GM10847 (cell line): Measurements from ENCODE around the gene SEPTIN1.

Source experiments
- POLR2A ChIP-seq: IDR thresholded peaks from 2 replicates; pipeline ENCODE4 v1.6.1; 2011; ENCODE audit not compliant: insufficient read length; ENCODE audit errors: extremely low read depth

The SEPTIN1 gene

DNA sequence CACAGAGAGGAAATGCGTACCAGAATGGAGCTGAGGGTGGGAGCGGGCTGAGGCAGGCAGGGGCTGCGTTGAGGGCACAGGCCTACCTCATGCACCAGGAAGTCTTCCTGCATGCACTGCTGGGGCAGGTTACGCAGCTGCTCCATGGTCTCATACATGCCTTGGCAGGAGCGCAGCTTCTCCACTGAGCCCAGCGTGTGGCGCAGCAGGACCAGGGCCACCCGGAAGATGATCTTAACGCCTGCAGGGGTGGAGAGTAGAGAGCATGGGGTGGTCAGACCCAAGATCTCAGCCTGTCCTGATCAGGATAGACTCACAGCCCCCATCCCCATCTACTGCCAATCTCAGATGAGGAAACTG, 23.8 kb downstream of the SEPTIN1 start:
- no peak for TF ChIP-seq POLR2A

DNA sequence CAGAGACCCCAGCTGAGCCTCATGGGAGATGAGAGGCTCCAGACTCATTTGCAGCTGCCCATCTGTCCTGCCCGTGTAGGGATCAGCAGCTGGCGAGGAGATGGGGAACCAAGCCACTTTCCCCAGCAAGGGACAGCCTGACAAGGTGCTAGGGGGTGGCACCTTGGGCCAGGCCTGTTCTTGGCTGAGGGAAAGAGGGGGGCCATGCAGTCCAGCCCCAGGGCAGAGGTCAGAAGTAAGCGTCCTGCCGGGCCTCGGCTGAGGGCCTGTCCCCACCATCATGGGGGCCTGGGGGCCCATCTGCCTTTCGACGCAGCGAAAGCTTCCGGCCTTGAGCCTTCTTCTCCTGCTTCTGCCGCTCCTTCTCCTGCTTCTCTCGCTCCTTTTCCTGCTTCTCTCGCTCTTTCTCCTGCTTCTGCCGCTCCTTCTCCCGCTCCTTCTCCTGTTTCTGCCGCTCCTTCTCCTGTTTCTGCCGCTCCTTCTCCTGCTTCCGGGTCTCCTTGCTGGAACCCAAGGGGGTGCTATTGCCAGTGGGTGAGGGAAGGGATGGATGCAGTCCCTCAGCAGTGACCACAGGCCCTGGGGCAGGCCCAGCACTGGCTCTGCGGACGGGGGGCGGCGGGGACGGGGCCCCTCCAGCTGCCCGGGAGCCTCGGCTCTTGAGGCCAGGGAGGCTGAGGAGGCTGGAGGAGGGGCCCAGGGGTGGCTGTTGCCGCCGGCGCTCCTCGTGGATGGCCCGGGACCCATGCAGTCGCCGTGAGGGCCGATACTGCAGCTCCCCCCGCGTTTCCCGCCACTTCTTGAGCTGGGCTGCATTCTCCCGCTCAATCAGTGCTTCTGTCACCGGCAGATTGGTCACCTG, 24.4 kb downstream of the SEPTIN1 start:
- TF ChIP-seq POLR2A = no peak

DNA sequence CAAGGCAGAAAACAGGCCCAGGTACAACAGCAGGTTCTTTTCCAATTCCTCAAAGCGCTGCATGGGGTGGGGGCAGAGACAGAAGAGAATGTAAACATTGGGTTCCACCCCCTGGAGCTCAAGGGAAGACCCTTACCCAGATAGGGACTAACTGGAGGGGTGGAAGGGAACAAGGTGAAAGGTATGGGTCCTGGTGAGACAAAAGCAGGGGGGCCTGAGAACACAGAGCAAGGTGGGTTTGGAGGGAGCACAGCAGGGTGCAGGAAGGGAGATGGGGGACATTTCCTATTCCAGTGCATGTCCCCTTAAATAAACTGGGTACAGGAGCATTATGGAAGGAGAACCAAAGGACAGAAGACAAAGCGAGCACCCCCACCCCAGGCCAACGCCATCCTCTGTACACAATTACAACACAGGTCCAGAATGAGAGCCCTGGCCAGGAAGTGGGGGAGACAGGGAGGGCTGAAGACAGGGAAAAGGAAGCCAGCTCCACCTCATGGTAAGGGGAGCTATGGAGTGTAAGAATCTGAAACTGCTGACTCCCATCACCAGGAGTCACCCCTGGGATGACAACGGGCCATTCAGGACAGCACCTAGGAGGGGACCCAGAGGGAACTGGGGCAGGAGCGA, 25.2 kb downstream of the SEPTIN1 start:
- no peak for TF ChIP-seq POLR2A

DNA sequence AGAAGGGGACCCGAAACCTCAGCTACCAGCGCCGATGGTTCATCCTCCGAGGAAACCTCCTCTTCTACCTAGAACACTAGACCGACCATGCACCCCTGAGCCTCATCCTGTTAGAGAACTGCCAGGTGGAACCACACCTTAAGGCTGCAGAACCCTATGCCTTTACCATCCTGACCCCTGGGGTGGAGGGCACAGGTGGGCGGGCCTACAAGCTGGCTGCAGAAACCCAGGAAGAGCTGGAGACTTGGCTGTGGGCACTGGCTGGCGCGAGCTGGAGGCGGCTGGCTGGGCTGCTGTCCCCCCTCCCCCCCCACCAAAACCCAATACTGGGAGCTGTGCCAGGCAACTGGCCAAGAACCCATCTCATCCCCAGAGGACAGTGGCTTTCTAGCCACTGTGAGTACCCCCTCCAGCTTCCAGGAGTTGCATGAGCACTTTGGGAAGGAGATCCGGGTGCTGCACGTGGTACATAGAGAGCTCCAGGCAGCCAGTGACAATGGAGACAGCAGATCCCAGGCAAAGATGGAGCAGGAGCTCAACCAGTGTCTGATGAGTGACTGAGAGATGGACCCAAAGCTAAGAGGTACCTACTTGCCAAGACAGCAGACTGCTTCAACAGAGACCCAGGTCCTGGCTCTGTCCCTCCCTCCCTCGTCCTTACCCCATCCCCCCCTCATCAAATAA, 25.8 kb downstream of the SEPTIN1 start:
- no peak for TF ChIP-seq POLR2A

DNA sequence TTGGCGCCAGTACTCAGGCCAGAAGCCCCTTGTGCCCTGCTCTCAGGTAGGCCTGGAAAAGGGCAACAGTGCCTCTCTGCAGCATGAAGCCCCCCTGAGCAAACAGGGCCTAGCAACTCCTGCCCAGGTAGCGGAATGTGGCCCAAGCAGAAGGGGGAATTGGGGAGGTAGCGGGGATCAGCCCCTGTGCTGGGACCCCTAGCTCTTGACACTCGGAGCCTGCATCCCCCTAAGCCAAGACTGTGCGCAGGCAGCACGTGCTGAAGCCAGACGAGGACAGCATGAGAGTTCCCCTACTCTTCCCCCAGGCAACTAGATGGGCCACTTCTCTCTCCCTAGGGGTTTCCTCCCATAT, 26.4 kb downstream of the SEPTIN1 start:
- TF ChIP-seq POLR2A = no peak

DNA sequence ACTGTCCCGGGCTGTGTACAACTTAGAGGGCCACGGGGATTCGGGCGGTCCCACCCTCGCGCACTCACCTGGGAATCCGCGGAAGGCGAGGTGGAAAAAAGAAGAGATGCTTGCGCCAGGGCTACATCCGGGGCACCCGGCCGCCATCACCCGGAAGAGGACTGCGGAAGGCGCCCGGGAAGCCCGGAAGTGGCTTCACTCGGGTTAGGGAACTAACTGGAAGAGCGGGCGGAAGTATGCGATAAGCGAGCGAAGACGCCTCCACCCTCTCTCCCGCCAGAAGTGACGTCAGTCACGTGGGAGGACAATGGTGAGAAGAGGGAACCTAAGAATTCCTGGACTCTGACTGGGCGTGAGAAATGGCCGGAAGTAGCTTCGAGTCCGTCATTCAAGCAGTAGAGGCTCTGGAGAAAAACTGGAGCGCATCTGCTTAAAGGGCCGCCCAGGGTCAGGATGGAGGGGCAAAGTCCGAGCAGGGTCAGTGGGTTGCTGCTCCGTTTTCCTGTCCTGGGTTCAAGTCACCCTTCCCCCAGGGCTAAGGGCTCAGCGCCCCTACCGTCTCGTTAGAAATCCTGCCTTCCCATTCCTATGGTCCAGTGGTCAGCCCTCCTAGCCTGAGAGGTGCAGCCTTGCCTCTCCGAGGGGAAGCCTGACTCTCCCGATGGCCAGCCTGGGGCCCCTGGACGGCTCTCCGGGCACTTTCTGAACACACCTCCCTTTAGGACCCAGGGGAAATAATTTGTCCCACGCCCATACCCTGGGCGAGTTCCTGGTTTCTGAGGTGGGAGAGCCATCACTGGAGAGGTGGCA, 27.0 kb downstream of the SEPTIN1 start, which contains the start of gene CD2BP2:
TSS of gene CD2BP2 (minus strand) at position 165 of the 810 bp plus-strand sequence. CDS start 627 bp downstream, outside the sequence.
- peak; percentile 5 for TF ChIP-seq POLR2A

DNA sequence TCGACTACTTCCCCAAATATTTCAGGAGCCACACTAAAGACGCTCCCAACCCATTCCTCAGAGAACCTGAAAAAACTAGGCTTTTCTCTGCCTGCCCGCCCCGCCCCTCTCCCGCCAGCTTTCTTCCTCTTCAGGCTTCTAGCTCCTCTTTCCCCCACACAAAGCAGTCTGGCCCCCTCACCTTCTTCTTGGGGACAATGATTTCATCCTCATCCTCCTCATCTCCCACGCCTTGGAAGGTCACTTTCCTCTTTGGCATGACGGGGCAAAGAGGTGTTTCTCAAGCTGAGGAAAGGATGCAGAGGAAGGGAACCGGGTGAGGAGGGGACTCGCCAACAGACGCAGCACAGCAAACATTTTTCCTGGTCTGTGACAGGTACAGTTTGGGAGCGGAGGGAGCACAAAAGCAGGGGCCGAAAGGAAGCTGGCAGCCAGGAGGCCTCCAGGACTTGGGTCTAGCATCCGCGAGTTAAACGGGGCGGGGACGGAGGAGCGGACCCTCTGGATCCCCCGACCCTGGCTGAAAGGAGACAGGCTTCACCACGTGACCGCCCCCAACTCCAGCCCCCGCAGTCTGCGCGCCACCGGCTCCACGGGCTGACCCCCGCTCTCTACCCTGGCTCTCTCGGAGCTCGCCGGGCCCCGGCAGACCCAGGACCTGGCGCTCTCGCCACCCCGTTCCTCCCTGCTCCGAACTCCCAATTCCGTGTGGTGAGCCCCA, 27.8 kb downstream of the SEPTIN1 start:
- TF ChIP-seq POLR2A = no peak

DNA sequence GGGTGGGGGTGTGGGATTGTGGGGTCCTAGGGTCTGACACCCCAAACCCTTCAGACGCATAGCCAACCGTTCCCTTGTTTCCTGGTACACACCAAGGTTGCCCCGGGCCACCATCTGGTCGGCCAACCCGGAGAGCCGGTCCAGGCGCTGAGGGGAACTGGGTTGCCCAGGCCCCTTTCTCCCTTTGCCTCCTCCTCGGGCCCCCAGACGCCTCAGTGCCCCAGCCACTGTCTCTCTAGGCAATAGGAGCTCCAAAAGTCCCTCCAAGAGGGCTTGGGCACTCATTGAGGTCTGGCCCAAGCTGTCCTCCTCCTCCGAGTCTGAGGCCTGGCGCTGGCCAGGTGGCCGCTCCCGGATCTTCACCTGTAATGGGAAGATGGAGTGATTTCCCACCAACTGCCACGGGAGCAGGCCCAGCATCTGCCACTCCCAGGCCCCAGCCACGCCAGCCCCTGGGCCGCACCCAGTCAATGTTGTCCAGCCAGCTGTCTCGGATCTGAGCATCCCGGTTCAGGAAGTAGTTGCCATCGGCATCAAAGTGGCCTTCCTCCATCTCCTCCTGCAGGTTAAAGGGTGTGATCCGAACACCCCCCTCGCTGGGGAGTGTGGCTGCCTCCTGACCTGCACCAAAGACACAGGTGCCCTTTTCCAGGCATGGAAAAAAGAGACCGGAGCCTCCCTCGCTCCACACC, 28.8 kb downstream of the SEPTIN1 start:
- TF ChIP-seq POLR2A = no peak

DNA sequence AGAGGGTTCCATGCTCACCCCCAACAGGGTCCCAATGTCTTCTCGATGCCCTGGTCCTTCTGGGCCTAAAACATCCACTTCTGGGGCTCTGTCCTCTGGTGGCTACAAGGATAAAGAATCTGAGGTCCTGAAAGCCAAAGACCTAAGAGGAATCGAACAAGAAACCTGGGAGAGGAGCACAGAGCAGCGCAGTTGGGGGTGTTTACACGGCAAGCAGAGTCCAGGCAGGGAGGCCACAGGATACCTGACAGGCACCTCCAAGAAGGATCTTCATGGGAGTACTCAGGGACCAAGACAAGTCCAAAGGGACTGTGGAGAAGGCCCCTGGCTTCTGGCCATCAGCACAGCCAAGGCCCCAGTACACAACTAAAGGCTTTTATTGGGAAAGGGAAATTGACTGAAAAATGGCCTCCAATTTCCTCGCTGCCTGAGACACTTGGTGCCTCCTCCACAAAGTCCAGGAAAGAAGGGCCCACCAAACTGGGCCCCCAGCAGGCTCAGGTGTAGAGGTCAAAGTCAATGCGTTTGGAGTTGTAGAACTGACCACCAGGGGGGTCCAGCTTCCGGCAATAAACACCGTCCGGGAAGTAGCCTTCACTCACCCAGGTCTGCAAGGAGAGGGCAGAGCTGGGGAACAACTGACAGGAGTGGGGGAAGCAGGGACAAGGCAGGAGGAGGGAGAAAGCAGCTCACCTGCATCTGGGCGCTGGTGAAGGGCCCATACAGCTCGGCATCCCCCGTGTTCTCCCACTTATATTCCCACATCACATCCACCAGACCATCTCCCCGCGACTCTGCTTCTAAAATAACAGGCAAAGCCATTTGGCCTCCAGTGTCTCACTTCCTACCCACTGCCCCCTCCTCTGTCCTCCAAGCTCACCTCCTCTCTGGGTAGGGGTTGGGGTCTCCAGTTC, 29.6 kb downstream of the SEPTIN1 start:
- TF ChIP-seq POLR2A = no peak

DNA sequence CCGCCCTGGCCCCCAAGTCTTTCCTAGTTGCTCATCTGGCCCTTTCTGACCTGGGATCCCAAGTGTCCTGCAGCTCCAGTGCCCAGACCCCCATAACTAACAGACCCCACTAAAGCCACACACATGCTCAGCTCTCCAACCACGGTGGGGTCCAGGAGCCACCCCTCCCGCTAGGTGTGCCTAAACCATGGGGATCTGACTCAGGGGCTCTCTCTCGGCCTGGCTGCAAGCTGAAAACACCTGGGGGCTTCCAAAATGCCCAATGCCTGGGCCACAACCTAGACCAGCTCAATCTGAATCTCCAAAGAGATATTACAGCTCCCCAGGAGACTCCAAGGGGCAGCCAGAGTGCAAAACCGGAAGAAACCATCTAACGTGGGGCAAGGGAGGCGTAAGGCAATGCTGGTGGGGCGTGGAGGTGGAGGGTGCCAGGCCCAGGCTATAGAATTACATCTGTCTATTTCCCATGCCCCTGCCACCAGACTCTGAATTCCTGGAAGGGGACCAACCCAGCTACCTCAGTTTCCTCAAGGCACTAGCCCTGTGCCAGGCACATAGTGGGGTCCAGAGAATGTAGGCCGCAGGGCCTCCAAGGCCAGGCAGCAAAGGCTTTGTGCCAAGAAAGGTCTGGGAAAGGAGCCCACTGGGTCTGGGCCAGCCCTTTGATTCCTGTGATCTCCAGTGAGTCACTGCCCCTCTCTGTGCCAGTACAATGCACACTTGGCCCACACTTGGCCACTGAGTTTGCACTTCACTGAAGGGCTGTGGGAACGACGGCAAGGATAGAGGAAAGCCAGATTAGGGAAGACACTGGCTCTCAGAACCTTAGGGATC, 30.6 kb downstream of the SEPTIN1 start:
- TF ChIP-seq POLR2A = no peak

DNA sequence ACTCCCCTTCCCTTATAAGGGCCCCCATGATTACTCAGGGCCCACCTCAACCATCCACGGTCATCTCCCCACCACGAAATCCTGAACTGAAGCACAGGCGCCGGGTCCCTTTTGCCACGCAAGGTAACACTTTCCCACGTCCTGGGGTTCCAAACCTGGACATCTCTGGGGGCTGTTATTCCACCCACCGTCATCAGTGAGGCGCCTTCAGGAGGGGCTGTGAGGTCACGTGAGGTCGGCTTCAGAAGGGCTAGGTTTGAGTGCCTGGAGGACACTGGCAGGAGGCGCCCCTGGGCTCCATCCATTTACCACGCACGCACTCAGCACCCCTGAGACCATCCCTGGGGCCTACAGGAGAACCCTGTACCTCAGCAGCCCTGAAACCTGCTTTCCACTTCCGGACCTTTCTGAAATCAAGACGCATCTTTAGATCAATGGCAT, 31.3 kb downstream of the SEPTIN1 start:
- TF ChIP-seq POLR2A = no peak

DNA sequence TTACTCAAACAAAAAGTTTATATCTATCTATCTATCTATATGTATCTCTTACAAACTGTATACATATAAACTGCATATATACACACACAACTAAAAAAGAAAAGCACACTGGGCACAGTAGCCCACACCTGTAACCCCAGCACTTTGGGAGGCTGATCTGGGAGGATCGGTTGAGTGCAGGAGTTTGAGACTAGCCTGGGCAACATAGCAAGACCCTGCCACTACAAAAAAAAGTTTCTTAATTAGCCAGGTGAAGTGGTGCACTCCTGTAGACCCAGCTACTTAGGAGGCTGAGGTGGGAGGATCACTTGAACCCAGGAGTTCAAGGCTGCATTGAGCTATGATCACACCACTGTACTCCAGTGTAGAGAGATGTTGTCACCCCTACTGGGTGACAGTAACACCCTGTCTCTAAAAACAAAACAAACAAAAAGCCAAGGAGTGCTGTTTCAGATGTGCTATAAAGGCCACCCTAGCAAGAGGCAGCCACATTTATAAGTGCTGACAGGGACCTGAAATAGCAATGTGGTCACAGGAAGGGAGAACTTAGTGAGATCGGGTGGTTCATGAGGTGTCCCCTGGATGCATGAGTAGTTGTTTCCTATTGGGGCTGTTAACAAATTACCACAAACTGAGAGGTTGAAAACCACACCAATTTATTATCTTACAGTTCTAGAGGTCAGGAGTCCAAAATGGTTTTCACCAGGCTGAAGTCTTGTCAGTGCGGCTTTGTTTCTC, 32.1 kb downstream of the SEPTIN1 start:
- TF ChIP-seq POLR2A = no peak

DNA sequence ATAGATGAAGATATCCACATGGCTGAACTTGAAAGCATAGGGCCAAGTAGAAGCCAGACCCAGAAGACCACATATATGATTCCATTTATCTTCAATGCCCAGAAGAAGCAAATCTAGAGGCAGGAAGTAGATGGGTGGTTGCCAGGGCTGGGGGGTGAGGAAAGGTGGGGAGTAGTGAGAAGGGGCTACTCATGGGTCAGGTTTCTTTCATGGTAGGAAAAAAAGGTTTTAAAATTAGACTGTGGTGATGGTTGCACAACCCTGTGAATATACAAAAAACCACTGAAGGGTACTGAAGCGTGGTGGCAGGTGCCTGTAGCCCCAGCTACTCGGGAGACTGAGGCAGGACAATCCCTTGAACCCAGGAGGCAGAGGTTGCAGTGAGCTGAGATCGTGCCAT, 32.7 kb downstream of the SEPTIN1 start:
- TF ChIP-seq POLR2A = no peak
